ENCODE data around the gene GABRD. TPM values are rescaled to one million over a fixed set of nuclear protein-coding genes. Genes with fewer than 3 reads are reported as not detected.

The GABRD gene
- total RNA-seq, 1 experiment from 2014 or later = 15.6 TPM

GRCh38 chr1:2024451-2024850 is 5.3 kb downstream of the GABRD start:
- Histone ChIP-seq H2AFZ (ENCODE audit: low read depth, low read length, poor library complexity, severe bottlenecking) (no peak overlapping the region), H3K4me2 (ENCODE audit: low read length) (no peak overlapping the region), H3K27ac (ENCODE audit: low read depth, low read length) (no peak overlapping the region), H3K9me2 (ENCODE audit: insufficient read depth) (no peaks in the 10 kb centered on the region), H3K36me3 (ENCODE audit: control insufficient read depth in 1 of 2, insufficient read depth in 2 of 2, low read length in 2 of 2) (no peaks in the 10 kb centered on the region), H3K4me3 (replicated peaks in 1 of 2; ENCODE audit: low read depth in 1 of 2, low read length in 2 of 2) (no peak overlapping the region), H3K9me3 (ENCODE audit: control insufficient read depth in 1 of 2, insufficient read depth in 1 of 2, low read depth in 1 of 2, low read length in 2 of 2) (no peaks in the 10 kb centered on the region), H3K27me3 (ENCODE audit: insufficient read depth, low read length) (no peaks in the 10 kb centered on the region), H3K9ac (ENCODE audit: low read length) (no peak overlapping the region), H3K79me2 (ENCODE audit: insufficient read depth, low read length) (no peaks in the 10 kb centered on the region), H3K4me1 (ENCODE audit: control insufficient read depth in 1 of 2, insufficient read depth in 2 of 2, low read length in 2 of 2) (peaks cover 3 to 6% of the 10 kb centered on the region in 2 experiments; a peak in 2 of 4 replicates), H4K20me1 (ENCODE audit: insufficient read depth) (no peaks in the 10 kb centered on the region)
- ATAC-seq (no peak), DNase-seq (ENCODE audit: low read depth, low spot score) (no peak)
- RAD21 ChIA-PET (ENCODE audit: low non-redundant PET in 1 of 2, low total read pairs in 2 of 2, uncharacterized antibody in 2 of 2, unreplicated experiment in 2 of 2) = no interaction called here
- BruUV-seq (replicated peaks) = no TSS peak
- POLR2A ChIA-PET = no interaction called here
- TF ChIP-seq REST (IDR thresholded peaks at IDR 0.05; ENCODE audit: low read depth) = no peak
- no peak for TF ChIP-seq YY1 (IDR thresholded peaks at IDR 0.05; ENCODE audit: extremely low read depth, insufficient replicate concordance, low read depth, low read length)
- no peak for TF ChIP-seq ELF1 (IDR thresholded peaks at IDR 0.05; ENCODE audit: borderline replicate concordance, low read depth)
- TF ChIP-seq ATF3 (IDR thresholded peaks at IDR 0.05) = no peak
- TF ChIP-seq SIN3A (IDR thresholded peaks at IDR 0.05; ENCODE audit: low read depth) = no peak
- TF ChIP-seq ZBTB33 (IDR thresholded peaks at IDR 0.05; ENCODE audit: extremely low read depth, insufficient replicate concordance, low read length) = no peak
- no peak for TF ChIP-seq EGR1 (IDR thresholded peaks at IDR 0.05; ENCODE audit: low read depth)
- no peak for TF ChIP-seq ZNF274 (IDR thresholded peaks at IDR 0.05; ENCODE audit: low read depth, low read length)
- no peak for TF ChIP-seq EZH2phosphoT487 (IDR thresholded peaks at IDR 0.05; ENCODE audit: borderline replicate concordance)
- TF ChIP-seq POLR2AphosphoS5 (IDR thresholded peaks at IDR 0.05; ENCODE audit: low read depth, low read length) = no peak
- TF ChIP-seq JUND (IDR thresholded peaks at IDR 0.05) = no peak
- no peak for TF ChIP-seq CEBPB (IDR thresholded peaks at IDR 0.05; ENCODE audit: low read depth)
- no peak for TF ChIP-seq MAX (IDR thresholded peaks at IDR 0.05)
- TF ChIP-seq ZFX (IDR thresholded peaks at IDR 0.05) = no peak
- no peak for TF ChIP-seq SRF (IDR thresholded peaks at IDR 0.05; ENCODE audit: low read depth)
- TF ChIP-seq POLR2A (IDR thresholded peaks at IDR 0.05; ENCODE audit: borderline replicate concordance, extremely low read depth, insufficient read depth, insufficient read length) = no peak
- TF ChIP-seq SP1 (IDR thresholded peaks at IDR 0.05; ENCODE audit: low read depth) = no peak
- TF ChIP-seq TCF7L2 (IDR thresholded peaks at IDR 0.05; ENCODE audit: borderline replicate concordance, extremely low read depth, insufficient read depth, insufficient read length) = no peak
- TF ChIP-seq FOSL1 (IDR thresholded peaks at IDR 0.05; ENCODE audit: low read depth) = no peak
- intact Hi-C loops (cut with micrococcal nuclease) = no loop called here
- CTCF ChIA-PET = no interaction called here
